Nephron progenitor cell (in vitro differentiated cells): ENCODE results near the gene TNF.

ENCODE experiments used
- DNase-seq: peaks from one replicate; pipeline ENCODE4 v3.0.0; 2021
- H3K27ac Mint-ChIP-seq: 2 replicates; pipeline ENCODE4 v1.8.0; 2021; ENCODE audit warnings: mild to moderate bottlenecking, moderate library complexity, mixed read lengths
- H3K27me3 Mint-ChIP-seq: 2 replicates; pipeline ENCODE4 v1.8.0; 2021; ENCODE audit warnings: mild to moderate bottlenecking, low read depth, mixed read lengths; ENCODE audit not compliant: poor library complexity
- H3K36me3 Mint-ChIP-seq: 2 replicates; pipeline ENCODE4 v1.8.0; 2021; ENCODE audit warnings: low read depth, mixed read lengths
- H3K4me1 Mint-ChIP-seq: 2 replicates; pipeline ENCODE4 v1.8.0; 2021; ENCODE audit warnings: mixed read lengths
- H3K4me3 Mint-ChIP-seq: 2 replicates; pipeline ENCODE4 v1.8.0; 2021; ENCODE audit warnings: mild to moderate bottlenecking, moderate library complexity, mixed read lengths
- H3K9me3 Mint-ChIP-seq: 2 replicates; pipeline ENCODE4 v1.8.0; 2021; ENCODE audit warnings: mild to moderate bottlenecking, moderate library complexity, mixed read lengths
- CTCF ChIP-seq: fragments of 200-600 bp; sonication (generic); IDR thresholded peaks from 2 replicates; pipeline ENCODE4 v1.5.0; 2021; ENCODE audit warnings: antibody characterized with exemption

The TNF gene

GRCh38 chr6:31621320-31621939 lies 46.1 kb downstream of the TNF start:
- peaks cover 42% of the 10 kb centered on the region for H3K36me3 Mint-ChIP-seq
- peaks cover 39% of the 10 kb centered on the region for H3K4me1 Mint-ChIP-seq
- DNase-seq = no peak
- peak overlapping the region; percentile 95 for H3K27ac Mint-ChIP-seq
- H3K4me3 Mint-ChIP-seq = peak overlapping the region; percentile 95
- peaks cover 8% of the 10 kb centered on the region for H3K9me3 Mint-ChIP-seq
- H3K27me3 Mint-ChIP-seq = no peaks in the 10 kb centered on the region
- no peak for TF ChIP-seq CTCF

- peaks cover 33% of the 10 kb centered on the region for H3K4me1 Mint-ChIP-seq
- H3K9me3 Mint-ChIP-seq = peaks cover 8% of the 10 kb centered on the region
- no peaks in the 10 kb centered on the region for H3K27me3 Mint-ChIP-seq
- H3K4me3 Mint-ChIP-seq = peak overlapping the region; percentile 95
- no peak for DNase-seq
- H3K36me3 Mint-ChIP-seq = peaks cover 47% of the 10 kb centered on the region
- TF ChIP-seq CTCF = no peak
- H3K27ac Mint-ChIP-seq = peak overlapping the region; percentile 1
These were observed 46.6 kb downstream of the TNF start for GRCh38 chr6:31621991-31622390.

- peaks cover 54% of the 10 kb centered on the region for H3K36me3 Mint-ChIP-seq
- peak overlapping the region; percentile 24 for H3K27ac Mint-ChIP-seq
- peaks cover 8% of the 10 kb centered on the region for H3K9me3 Mint-ChIP-seq
These were observed 47.3 kb downstream of the TNF start for GRCh38 chr6:31622684-31623091.

GRCh38 chr6:31624070-31624469 lies 48.7 kb downstream of the TNF start:
- Mint-ChIP-seq H3K4me3 (no peak overlapping the region), H3K4me1 (peaks cover 27% of the 10 kb centered on the region), H3K27ac (peak overlapping the region; percentile 87), H3K9me3 (peaks cover 8% of the 10 kb centered on the region), H3K27me3 (no peaks in the 10 kb centered on the region), H3K36me3 (peaks cover 68% of the 10 kb centered on the region)
- DNase-seq = no peak
- no peak for TF ChIP-seq CTCF

More at GRCh38 chr6:31622684-31623091, 47.3 kb downstream of the TNF start:
- no peak for TF ChIP-seq CTCF
- peaks cover 32% of the 10 kb centered on the region for H3K4me1 Mint-ChIP-seq
- H3K4me3 Mint-ChIP-seq = peak overlapping the region; percentile 95
- no peaks in the 10 kb centered on the region for H3K27me3 Mint-ChIP-seq
- no peak for DNase-seq

- TF ChIP-seq CTCF = no peak
- no peak overlapping the region for H3K4me3 Mint-ChIP-seq
- no peak for DNase-seq
- no peaks in the 10 kb centered on the region for H3K9me3 Mint-ChIP-seq
- peaks cover 17% of the 10 kb centered on the region for H3K4me1 Mint-ChIP-seq
- no peaks in the 10 kb centered on the region for H3K27me3 Mint-ChIP-seq
- peaks cover 89% of the 10 kb centered on the region for H3K36me3 Mint-ChIP-seq
- H3K27ac Mint-ChIP-seq = peak overlapping the region; percentile 85
These were observed 51.6 kb downstream of the TNF start for GRCh38 chr6:31626952-31627351.

GRCh38 chr6:31627690-31628287 lies 52.4 kb downstream of the TNF start:
- no peak for DNase-seq
- H3K36me3 Mint-ChIP-seq = peaks cover 85% of the 10 kb centered on the region
- H3K9me3 Mint-ChIP-seq = no peaks in the 10 kb centered on the region
- H3K4me1 Mint-ChIP-seq = peaks cover 8% of the 10 kb centered on the region
- TF ChIP-seq CTCF = no peak
- H3K27ac Mint-ChIP-seq = peak overlapping the region; percentile 85
- no peaks in the 10 kb centered on the region for H3K27me3 Mint-ChIP-seq
- H3K4me3 Mint-ChIP-seq = no peak overlapping the region
